Inferior parietal cortex (tissue), 1 donor: ENCODE data around the gene APPL2.

Experiments used
- DNase-seq: peaks from one replicate; pipeline ENCODE4 v3.0.0-alpha.2; 2016; ENCODE audit errors: extremely low spot score

Gene APPL2

DNA sequence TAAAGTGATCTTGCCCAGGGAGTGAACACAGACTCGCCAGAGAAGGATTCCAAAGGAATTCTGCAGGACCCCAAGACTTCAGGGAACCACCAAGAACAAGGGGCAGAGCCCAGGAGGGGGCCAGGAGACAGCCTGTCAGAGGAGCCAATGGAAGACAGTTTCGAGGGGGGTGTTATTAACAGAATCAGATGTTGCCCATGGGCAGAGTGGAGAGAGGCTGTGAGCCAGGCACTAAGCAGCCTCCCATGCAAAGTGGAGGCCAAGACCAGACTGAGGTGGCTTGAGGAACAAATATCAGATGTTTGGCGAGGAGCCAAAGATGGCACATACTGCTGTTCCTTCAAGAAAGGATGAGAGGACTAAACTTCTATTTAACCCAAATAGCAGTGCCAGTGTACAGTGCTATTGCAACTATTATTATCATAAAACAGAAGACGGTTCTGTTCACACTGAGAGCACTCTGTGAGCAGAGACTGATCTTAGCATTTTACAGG, 12.6 kb downstream of the APPL2 start:
- DNase-seq: no peak

DNA sequence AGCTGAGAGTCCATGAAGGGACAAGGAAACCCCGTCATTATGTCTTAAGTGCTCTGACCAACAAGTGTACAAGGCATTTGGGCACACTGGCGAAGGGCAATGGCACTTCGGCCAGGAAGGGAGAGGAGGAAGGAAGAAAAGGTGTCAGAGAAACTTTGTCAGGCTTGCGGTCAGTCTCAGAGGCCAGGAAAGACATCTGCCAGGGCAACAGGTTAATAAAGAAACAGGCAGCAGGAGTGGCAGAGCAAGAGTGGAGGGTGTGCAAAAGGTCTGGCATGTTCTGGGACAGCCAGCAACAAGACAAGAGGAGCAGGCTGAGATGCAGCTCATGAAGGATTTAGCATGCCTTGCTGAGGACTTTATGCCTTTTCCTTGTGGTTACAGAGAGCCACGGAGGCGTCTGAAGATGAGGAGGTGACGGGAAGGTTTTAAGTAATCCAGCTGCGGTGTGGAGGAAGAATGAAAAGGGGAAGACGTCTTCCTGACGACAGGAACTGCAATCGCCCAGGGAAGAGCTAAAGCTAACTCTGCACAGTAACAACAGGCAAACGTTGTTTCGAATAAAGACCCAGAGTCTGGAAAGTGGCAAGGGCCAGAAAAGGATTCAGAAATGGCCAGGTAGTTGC, 13.1 kb downstream of the APPL2 start:
- DNase-seq: no peak

DNA sequence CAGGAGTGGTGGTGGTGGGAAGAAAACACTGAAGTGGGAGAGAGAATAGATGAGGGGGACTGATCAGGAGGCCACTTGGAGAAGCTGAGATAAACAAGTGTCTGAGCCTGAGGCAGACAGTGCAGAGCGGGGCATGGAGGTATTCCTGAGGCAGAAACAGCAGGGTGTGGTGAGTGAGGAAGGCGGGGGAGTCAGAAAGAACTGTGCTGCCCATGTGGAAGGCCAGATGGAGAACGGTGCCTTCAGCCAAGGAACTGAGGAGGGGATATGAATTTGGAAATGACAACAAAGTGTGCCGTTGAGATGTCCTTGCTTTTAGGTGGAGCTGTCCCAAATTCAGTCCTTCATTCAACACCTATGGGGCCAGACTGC, 13.7 kb downstream of the APPL2 start:
- DNase-seq: no peak

DNA sequence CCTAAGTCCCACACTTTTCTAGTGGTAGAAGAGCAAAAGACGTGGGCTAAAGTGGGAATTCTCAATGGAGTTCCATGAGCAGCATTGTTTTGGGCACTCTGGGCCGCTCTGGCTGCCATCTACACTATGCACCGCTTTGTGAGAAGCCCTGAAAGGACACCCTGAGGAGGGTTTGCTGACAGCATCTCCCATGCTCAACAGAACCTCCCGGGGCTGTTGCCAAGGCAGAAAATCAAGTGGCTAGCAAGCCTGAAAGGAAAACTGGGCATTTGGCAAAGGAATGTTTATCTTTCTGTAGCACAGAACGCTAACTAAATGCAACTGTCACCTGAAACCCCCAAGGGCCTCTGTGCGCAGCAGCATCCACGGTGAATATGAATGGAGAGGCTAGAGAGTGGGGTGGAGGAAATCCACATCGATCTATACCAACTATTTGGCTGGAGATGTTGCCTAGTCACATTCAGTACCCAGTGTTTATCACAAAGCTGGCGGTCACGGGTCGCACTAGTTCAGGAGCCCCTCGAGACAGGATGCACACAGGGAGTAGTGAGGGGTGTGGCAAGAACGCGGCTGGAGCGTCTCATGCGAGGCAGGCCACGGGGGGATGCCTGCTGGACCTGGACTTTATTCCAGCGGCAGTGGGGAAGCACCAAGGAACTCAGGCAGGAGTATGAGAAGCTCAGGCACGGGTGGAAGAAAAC, 14.2 kb downstream of the APPL2 start:
- DNase-seq: no peak

DNA sequence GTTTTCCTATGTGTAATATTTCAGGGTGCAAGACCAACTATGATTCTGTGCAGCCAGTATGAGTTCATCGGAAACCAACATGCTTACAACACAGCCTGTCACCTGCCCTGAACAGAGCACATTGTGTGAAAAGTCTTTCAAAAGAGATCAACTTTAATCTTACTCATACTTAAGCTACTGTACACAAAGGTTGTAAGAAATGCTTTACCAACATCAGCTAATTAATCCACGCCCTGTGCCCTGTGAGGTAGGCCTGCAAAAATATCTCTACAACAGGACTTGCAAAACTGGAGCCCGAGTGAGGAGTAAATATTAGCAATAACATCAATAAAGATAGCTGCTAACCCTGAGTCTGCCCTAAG, 15.1 kb downstream of the APPL2 start:
- no peak for DNase-seq

DNA sequence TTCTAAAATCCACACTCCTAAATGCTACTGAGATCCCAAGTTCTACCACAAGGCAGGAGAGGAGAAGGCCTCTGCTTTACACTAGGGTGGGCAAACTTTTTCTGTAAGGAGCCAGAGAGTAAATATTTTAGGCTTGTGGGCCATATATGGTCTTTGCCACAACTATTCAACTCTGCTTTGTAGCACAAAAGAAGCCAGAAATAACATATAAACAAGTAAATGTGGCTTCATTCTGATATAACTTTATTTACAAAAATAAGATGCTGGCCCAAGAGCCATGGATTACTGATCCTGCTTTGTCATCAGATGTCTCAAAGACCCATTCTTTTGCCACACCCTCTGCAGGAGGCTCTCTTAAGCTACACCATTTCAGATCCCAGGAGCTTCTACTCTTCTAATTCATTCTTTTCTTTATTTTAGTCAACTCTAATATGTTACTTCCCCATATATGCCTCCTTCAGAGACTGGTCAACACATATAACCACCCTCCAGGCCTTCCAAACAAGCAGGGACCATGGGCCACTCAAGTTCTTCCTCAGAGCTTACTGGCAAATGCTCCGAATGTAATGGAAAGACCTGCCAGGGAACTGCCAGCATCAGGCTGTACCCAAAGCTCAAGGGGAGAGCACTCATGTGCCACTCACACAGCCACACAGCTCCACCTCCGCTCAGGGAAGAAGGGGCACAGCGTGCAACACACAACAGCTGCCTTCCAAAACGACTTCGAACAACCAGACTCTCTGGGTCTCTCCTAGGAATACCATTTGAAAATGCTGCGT, 15.6 kb downstream of the APPL2 start:
- DNase-seq: no peak

DNA sequence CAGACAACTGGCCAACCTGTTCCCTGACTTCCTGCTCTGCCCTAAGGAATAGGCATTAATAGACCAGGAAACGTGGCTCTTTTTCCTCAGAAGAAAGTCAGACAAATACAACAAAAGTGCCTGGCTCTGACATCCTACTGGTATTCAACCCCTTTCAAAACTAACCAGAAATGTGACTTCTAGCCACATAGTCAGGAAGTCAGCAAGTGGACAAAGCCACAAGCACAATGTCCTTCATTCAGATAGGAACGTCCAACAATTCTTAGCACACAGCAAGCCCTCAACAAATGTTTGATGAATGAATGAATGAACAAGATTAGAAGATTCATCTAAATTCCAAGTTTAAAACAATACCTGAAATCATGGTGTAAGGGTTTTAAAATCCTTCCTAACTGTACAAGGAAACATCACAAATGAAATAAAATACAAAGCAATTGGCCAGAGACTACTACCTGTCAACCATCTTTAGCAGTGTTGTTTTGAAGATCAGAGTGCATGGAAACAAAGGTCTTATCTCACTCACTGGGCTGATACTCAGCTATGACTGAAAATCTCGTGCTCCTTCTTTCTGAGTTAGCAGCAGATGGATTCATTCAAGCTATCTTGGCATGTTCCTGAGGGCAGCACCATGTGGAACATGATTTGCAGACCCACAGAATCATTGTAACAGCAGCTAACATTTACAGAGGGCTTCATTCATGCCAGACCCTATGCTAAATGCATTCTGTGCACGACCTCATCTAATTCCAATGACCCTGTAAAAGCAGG, 16.5 kb downstream of the APPL2 start:
- DNase-seq: no peak

DNA sequence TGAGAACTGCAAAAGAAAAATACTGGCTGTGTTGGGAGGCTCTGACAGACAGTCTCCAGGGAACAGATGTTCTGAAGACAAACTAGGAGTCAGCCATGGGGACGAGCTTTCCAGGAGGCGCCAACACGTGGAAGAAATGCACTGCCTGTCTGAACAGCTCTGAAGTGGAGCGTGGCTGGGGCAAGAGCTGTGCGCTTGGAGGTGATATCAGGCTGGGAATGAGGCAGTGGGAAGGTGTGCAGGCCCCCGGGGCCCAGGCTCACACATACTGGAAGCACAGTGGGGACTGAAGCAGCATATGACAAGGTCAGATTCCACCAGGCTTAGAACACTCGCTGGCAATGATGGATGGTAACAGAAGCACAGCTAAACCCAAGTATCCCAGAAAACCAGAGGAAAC, 17.5 kb downstream of the APPL2 start:
- no peak for DNase-seq

DNA sequence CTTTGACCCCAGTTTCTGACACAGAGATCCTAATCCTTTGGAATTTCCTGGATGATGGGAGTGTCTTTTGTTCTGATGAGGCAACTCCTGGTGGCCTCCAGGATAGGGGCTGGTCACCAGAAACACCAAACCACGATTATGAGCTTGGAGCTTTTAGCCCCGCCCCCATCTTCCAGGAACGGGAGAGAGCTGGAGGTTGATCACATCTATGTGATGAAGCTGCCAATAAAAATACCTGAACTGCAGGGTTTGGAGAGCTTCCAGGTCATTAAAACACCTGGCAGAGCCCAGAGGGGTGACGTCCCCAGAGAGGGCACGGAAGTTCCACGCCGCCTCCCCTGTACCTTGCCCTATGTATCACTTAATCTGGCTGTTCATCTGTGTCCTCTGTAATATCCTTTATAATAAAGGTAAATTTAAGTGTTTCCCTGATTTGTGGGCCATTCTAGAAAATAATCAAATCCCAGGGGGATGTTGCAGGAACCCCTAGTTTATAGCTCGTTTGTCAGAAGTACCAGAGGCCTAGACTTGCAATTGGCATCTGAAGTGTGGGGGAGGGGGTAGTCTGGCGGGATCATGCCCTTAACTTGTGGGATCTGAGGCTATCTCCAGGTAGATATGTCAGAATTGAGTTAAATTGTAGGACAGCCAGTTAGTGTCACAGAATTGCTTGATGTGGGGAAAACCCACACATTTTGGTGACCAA, 21.2 kb downstream of the APPL2 start:
- no peak for DNase-seq

DNA sequence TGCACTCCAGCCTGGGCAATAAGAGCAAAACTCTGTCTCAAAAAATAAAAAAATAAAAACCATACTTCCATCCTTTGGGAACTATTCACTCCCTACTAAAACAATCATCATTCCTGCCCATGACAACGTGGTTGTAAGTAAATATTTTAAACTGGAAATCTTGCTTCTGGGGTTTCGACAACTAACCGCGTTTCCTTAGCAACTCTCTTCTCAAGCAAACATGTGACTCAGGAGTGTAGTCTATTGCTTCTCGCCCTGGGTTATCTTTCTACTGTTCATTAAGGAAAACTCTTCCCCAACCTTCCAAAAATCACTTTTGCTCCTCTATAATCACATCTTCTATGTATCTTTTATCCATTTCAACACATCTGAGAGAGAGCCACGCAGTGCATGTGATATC, 21.8 kb downstream of the APPL2 start:
- DNase-seq: no peak

DNA sequence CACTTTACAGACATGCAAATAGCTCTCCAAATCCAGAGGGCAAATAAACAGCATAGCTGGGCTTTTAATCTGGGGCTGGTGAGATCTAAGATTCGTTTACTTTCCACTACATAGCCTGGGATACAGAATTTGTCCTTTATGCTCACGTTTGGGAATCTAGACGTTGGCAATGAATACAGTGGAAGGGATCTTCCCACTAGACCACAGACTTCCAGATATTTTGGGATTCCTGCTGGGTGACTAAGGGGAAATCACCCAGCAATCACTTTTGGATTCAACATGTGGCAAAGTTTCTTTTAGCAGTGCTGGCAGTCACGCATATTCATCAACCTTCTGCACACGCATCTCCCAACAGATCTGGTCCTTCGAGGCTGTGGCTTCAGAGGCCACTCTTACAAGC, 23.5 kb downstream of the APPL2 start:
- DNase-seq: no peak

DNA sequence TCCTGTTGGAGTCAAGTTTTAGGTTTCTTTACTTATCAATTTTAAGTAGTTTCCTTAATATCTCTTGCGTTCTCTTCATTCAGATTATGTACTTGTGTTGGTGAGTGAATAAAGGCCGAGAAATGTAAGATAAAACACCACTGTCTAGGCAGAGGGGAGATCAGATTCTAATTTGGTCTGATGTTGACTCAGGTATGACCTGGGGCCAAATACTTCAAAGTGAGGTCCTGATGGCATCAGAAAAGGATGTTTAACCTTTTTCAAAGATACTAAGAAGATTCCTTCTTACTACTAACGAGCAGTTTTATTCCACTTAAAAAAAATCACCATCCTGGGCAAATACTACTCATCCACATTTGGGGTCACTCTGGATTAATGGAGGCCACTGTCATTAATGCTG, 26.9 kb downstream of the APPL2 start:
- DNase-seq: no peak

DNA sequence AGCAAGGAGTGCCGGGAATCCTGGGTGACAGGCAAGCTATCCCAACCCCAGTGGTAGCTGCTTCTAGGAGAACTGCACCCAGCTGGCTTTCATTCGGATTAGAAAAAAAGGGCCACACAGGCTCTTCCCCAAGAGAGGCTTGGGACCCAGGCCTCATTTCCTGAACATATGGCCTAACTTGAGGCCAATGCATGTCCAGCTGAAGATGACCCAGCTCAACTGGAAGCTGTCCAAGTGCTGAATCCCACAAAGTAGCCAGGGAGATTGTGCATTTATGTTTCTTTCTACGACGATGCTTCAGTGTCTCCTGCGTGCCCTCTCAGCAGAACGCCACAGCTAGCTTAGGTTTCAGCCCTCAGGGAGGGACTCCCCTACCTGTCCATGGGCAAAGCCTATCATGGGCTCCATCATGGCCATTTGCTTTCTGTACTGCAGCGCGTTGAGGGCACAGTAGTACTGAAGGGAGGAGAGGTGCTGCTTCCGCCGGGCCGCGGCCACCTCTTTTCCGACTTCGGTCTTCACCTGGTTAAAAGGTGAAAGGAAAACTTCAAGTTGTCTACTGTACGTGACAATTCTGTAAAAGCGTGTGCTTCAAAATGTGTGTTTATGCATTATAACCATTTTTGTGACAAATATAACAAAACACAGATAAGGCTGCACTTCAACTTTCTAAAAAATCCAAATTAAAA, 29.1 kb downstream of the APPL2 start:
- no peak for DNase-seq

DNA sequence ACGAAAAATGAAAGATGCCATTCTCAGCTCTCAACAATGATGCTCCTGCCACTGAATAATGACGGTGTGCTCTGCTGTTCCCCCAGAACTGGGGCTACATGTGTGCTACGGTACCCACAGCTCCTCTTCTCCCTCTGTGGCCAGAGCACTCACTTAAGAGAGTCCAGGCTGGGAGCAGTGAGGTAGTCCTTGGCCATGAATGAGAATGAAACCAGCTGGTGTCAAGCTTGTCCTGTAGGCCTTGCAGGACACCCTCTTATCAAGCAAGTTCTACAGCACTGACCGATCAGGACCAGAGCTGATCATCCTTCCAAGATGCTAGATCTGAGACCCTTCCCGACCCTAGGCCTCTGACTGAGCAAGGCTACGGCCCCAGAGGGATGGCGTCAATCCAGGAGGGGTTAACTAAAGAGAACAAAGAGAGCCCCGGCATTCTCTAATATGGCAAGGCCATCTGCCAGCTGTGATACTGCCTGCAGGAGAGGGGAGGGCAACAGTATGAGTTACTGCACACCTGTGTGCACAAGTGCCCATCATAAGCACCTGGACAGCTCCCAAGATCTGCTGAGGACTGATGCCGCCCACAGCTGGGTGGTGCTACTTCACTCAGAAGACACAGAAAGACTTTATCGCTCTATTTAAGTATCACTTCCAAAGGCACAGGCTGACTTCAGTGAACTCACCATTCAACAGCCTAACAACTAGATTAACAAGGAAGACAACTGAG, 30.5 kb downstream of the APPL2 start:
- DNase-seq: no peak

DNA sequence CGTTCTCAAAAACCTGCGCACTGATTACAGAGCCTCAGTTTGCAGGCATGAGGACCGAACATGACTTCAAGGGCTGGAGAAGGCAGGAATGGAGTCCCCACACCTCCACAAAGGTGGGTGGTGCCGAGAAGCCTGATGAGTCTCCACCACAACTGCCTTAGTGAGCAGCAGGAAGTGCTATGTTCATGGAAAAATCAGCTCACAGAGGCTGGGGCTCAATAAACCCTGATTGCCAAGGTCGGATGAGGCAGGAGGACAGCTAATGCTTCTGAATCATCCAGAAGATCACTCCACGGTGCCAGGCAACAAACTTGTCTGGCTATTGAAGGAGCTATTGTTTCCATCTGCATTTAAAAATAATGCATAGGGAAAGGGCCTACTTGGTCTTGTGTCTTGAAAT, 31.1 kb downstream of the APPL2 start:
- DNase-seq: no peak

DNA sequence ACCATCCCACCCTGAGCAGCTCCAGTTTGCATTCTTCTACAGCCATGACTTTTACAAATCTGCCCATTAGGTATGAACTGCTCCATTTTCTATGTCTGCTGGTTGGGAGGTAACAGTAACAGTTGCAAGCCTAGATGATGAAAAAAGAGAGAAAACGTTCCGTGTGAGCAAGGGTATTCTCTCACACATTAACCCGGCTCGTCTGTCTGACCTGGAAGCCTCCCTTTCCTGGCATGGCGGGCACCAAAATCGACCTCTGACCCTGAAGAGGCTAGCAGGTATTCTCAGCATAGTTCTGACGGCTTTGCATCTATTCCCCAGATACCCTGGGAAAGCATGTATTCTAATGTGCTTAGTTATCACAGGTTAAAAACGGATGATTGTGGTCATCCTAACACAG, 31.8 kb downstream of the APPL2 start:
- no peak for DNase-seq

DNA sequence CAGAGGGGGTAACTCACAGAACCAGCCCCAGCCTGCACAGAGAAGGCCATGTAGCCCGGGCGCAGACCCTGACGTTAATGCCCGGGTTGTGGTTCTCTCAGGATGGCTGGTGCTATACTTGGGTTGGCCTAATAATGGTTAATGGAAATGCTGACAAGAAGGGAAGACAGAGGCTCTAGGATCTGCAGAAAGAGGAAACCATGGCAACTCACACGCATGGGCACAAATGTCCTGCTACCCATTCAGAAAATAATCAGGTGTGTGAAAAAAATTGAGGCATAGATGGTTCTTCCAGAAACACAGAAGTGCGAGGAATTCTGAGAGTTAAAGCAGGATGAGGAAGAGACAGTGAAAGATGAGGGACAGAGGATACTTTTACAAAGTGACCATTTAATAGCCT, 33.8 kb downstream of the APPL2 start:
- no peak for DNase-seq

DNA sequence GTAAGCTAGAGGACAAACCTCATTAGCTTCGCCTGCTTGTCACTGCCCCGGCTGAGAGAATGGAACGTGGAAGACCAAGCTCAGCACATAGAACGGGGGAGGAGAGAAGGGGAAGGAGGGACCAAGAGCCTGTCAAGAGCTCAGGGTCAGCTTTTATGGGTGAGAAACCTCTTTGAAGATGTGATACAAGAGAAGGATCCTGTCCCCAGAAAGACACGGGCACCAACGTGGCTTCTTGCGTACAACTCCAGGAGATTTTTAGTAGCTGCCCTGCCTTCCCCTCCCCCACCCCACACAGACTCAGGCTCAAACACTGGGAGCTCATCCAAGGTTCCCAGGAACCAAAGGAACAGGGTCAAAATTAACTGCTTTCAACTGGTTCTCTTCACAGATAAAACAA, 34.7 kb downstream of the APPL2 start:
- DNase-seq: no peak

DNA sequence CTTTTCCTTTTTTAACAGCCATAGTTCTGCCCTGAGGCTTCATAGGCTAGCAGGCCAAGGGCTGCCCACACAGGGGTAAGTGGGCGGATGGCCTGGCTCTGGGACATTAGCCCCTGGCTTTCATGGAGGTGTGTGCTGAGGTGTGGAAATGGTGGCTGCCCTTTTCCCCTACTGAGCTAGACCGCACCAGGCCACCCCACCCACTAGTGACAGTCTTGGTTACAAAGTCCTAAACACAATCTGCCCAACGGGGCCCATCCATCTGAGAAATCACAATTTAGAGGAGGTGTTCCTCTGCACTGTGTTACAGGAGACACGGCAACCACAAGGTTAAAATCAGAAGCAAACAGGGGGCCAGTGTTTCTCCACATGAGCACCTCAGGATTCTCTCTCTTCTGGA, 35.6 kb downstream of the APPL2 start:
- no peak for DNase-seq

DNA sequence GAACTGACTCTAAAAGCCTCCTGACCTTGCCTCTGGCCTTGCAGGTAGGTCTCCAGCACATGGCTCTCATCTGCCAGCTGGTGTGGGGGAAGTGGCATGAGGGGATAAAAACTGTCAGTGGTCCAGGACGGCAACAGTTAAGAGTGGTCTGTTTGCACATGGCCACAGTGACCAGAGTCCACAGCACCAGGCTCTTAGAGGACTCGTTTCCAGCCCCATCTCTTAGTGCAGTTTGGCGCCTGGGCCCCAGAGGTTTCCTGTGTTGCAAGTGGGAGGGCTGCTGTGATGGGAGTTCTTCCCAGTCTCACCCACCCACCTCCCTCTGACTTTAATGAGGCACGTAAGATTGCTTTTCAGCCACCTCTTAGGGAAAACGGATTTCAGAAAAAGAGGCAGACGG, 37.0 kb downstream of the APPL2 start:
- DNase-seq: no peak
